GM19193 (cell line): ENCODE measurements around the gene PXDN.

Experiments used
- POLR2A ChIP-seq: IDR thresholded peaks from 4 replicates; pipeline ENCODE4 v1.6.1; 2011; ENCODE audit not compliant: insufficient read depth, insufficient read length; ENCODE audit errors: extremely low read depth

PXDN gene

DNA sequence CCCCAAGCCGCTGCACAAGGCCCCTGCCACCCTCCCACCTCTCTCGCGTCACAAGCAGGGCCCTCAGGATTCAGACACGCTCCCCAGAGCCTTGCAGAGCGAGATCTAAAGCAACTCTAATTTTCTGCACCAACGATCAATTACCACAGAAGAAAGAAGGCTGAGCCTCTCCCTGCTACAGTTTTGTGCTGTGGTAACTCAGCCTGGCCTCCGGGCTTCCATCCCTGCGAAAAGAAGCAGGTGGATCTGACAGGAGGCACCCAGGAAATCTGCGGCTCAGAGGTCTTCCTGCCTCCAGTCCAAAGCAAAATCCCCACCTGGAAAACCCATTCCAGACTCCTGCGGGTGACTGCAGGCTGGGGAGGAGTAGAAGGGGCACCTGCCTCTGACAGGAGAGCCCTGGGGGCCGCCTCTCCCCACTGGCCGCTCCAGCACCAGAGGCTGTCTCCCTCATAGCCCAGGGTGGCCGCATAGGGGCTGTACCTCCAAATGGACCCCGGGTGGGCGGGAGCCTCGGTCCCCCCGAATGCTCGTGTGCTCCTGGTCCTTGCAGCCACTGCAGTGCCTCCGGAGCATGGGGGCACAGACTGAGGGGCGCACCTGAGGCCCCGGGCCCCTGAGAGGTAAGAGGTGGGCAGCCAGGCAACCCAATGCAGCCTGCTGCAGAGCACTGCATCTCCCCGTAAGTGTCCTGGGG lies 31.0 kb downstream of the PXDN start:
- TF ChIP-seq POLR2A, result no peak

DNA sequence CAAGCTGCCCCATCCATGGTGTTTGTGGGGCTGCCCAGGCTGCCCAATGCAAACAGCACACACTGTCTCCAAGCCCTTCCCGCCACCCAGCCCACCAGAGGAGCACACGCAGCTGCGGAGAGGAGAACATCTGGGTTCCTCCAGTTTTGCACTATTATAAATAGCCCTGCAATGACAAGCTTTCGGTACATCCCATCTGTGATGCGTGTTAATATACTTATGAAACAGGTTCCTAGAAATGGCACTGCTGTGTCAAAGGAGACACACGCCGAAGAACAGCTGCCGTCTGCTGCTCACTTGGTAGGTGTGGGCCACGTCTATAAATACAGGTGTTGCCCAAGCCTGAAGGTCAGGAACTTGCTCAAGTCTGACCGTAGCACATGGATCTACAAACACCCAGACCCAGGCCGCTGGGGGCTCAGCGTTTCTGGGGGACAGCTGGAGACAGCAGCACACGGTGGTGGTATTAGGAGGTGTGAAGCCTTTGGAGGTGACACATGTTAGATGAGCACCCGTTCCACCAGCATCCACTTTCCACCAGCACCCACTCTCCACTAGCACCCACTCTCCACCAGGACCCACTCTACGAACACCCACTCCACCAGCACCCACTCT lies 34.3 kb downstream of the PXDN start:
- no peak for TF ChIP-seq POLR2A

DNA sequence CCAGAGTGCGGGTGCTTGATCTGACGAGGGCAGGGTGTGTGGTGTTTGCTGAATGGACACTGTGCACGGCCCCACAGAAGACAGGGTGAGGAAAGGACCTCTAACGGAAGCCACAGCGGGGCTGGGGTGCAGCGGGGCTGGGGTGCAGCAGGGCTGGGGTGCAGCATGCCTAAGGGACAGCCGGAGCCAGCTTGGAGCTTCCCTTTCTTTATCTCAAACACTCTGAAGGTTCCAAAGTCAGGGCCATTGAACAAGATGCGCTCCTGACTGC lies 35.0 kb downstream of the PXDN start:
- no peak for TF ChIP-seq POLR2A

DNA sequence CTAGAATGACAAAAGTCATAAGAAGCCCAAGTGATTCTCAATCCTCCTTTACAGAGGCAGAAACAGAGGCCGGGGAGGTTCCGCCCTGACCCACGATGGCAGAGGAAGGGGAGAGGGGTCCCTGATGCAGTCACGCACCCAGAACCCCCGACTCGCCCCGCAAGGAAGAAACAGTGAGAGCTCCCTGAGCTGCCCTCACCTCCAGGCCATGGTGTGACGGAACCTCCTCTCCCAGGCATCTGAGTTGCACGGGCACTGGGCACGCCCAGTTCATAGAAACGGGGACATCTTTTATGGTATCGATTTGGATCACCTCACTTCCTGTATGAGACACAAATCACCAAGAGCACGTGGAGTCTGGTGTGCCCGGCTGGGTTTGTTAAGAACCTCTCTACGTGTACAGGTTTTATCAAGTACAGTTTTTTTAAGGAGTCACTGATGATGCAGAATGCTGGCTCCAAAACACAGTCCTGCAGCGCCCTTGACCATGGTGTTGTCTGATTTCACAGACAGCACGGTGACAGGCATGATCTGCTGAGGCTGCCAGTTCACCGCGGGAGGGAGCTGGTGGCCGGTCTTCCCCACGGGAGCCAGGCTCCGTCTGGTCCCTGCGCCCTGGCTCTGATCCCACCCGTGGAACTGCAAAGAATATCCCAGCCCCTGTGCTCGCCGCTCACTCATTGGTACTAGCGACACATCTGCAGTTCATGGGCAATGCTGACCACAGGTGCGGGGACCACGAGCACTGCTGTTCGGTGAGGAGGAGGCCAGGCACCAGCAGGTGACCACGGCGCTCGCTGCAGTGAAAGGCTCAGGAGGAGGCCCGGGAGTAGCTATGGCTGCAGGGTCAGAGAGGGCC lies 35.6 kb downstream of the PXDN start:
- TF ChIP-seq POLR2A, result no peak

DNA sequence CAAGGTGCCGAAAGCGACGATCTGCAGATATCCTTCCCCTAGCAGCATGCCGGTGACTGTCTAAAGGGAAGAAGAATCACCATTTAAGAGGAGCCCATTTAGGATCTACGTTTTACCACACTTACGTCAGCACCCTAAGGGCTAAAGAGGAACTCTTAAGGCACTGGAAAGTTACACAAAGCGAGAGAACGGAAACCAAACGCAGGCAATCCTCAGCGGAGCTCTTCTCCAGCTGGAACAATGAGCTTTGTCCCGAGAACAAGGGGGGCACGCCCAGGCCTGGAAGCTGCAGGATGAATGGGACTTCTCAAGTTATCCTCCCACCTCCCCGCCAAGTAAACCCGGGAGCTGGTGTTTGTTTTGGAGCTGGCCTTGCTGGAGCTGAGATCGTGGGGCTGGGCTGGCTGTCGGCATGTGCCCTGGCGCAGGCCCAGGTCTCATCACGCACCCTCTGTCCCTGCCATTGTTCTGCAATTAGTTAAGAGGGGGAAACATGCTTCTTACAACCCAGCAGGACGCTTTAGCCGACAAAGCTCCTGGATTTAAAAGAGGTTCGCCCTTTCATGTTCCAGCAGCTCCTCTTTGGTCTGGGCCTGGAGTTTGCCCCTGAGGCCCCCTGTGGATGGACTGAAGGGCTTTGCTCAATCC lies 36.4 kb downstream of the PXDN start:
- TF ChIP-seq POLR2A, result no peak

DNA sequence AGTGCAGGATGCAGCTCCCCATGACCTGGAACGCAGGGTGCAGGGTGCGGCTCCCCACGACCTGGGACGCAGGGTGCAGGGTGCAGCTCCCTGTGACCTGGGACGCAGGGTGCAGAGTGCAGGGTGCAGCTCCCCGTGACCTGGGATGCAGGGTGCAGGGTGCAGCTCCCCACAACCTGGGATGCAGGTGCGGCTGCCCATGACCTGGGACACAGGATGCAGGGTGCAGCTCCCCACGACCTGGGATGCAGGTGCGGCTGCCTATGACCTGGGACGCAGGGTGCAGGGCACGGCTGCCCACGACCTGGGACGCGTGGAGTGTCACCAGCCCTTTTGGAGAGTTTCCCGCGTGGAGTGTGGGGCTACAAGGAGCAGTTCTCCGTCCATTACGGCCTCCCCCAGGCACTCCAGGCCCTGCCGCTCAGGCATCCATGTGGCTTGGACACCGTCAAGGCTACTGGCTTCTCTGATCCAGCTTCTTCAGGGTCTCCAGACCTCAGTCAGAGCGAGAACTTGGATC lies 38.7 kb downstream of the PXDN start:
- TF ChIP-seq POLR2A, result no peak

DNA sequence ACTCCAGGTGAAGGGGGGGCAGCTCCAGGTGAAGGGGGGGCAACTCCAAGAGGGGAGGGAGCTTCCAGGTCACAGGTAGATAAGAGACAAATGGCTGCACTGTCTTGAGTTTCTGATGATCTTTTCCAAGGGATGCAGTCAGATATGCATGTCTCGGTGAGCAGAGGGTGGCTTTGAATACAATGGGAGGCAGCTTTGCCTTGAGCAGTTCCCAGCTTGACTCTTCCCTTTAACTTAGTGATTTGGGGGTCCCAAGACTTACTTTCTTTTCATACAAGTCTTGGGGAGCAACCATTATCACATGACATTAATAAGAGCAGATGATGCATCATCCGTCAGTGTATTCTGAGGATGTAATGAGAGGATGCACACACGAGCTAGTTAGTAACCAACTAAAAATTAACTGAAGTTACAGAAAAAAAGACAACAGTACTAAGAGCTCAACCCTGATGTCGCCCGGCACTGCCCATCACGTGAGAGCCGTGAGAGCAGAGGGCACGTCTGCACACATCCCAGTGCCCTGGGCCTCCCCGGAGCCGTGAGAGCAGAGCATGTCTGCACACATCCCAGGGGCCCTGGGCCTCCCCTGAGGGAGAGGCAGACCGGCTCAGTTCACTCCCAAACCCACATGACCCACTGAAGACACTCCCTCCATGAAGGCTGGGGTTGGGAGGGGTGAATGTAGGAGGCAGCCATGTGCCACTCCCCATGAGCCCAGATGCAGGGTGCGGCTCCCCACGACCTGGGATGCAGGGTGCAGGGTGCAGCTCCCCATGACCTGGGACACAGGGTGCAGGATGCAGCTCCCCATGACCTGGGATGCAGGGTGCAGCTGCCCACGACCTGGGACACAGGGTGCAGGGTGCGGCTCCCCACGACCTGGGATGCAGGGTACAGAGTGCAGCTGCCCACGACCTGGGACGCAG lies 39.4 kb downstream of the PXDN start:
- no peak for TF ChIP-seq POLR2A

DNA sequence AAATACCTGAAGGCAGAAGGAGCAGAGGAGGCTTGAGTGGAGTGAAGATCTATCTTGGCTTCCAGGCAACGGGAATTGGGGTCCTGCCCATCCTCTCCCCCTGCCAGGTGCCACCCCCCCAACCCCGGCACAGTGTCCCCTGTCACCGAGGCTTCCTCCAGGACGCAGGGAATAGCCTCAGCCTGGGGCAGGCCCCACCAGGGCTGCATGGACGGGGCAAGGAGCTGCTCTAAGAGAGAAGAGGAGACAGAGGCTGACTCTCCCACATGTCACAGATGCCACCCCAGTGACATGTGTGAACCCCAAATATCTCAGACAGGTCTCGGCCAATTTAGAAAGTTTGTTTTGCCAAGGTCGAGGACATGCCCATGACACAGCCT lies 42.1 kb downstream of the PXDN start:
- TF ChIP-seq POLR2A, result no peak

DNA sequence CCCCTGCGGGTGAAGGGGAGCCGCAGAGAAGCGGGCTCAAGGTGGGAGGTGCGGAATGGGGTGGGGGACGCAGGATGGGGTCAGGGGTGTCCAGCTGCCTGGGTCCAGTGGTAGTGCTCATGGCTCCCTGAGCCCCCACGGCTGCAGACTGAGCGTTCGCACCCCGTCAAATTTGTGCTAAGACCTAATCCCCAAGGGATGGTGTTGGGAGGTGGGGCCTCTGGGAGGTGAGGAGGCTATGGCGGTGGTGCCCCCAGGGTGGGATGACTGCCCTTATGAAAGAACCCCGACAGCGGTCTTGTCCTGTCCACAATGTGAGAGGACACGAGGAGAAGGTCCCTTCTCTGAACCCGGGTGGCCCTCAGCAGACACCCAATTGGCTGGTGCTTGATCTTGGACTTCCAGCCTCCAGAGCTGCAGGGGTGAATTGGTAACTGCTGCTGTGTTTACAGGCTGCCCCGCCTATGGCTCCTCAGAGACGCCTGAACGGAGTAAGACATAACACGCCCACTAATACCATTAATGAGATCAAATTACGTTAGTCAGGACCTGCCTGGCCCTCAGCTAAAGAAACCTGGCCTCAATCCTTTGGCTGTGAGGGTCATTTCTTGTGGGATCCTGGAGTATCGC lies 42.6 kb downstream of the PXDN start:
- no peak for TF ChIP-seq POLR2A

DNA sequence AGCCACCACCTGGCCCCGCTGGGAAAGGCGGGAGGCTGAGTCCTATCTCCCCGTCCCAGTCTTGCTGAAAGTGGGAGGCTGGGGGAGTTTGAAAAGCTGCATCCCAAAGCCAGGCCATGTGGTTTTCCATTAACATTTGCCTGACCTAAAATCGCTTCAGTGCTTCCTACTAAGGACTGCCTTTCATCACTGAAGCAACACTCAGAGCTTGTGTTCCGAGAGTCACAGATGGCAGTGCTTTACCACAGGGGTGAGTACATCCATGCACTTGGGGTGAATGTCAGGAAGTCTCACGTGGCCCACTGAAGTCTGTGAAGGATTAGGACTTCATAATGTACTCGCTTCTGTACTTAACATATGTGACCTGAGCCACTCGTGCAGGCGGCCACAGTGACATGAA lies 43.3 kb downstream of the PXDN start:
- no peak for TF ChIP-seq POLR2A

DNA sequence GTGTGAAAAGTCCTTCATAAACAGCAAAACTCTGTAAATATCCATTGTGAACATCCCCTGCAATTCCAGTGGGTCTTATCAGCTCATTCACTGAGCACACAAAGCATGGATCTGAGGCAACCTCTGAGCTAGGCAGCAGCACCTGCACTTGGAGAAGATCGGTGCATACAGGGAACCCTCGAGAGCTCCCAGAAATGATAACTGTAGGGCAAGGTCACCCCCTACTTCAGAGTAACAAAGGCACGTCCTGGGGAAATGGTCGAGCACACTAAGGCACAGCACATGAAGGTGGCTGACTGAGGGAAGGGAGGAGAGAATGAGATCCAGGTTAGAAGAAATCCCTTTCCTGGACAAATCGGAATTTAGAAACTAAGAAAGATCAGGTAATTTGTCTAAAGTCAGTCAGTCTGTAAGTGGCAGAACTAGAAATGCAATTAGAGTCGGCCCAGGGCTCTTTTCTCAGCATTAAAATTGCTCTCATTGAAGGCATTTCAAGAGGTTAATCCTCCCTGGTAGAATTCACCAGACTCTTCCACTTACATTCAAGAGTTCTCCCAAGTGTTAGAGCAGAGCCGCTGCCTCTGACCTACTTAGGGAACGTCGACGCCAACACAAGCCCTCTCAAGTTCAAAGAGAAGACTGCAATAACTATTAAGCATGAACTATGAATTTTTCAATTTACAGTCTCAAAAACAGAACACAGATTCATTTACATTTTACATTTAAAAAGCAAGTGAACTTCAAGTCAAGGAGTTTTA lies 45.9 kb downstream of the PXDN start:
- no peak for TF ChIP-seq POLR2A

DNA sequence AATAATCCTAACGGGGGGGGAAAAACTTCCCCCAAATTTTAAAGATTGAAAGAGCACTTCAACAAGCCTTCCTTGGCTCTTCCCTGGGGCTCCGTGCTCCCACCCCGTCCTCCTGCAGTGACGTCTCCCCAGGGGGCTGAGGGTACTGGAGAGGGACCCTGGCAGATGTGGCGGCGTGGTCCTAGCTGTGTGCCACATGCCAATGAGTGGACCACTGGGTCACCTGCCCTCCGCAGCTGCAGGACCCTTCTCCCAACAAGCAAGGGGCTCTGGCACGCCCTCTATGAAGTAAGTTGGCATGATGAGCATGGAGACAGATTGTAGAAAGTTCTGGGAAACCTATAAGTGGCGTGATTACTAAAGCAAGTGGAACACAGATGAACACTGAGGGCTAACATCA lies 46.7 kb downstream of the PXDN start:
- no peak for TF ChIP-seq POLR2A

DNA sequence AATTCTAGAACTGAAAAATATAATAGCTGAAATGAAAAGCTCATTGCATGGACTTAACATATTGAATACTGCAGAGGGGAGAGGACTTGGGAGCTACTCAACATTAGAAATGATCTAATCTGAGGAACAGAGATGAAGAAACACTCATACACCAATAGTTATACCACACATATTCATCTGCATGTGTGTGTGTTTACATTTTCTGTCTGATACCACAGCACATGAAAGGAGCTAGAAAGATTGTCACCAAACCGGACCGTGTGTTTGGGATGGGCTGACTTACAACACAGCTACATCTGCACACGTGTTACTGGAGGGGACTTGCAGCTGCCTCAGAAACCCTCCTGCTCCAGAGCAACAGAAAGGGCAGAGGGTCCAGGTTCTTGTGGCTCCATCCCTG lies 47.8 kb downstream of the PXDN start:
- TF ChIP-seq POLR2A, result no peak
